GF-D8 (cell line): ENCODE measurements around the gene NPEPL1.
"Not testable (repeated sequence)": the region's sequence is repeated elsewhere in the genome, so short reads cannot be mapped to it uniquely, and the experiment has no call there.

ENCODE experiments used
- DNase-seq: peaks from one replicate; lab custom pipeline; 2025; lab: John Stamatoyannopoulos, UW

The NPEPL1 gene

GRCh38 chr20:58757647-58758046, 65.0 kb downstream of the NPEPL1 start:
- DNase-seq, result not testable (repeated sequence)

DNA sequence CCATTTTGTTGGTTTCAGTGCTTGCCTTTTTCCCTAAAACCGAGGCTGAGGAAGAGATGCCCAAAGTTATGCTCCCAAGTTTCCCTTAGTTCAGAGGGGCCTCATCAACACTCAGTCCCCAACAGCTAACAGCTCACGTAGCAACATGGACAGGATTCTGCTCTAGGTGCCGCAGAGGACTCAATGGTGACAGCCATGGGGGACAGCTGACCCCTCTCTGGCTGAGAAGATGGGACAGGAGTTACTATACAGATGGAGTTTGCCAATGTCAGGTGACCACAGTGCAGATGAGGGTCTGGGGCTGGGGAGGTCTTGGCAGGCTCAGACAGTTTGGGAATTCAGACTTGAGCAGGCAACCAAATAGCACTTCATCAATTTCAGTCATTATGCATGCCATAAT, 67.3 kb downstream of the NPEPL1 start:
- DNase-seq, result no peak

DNA sequence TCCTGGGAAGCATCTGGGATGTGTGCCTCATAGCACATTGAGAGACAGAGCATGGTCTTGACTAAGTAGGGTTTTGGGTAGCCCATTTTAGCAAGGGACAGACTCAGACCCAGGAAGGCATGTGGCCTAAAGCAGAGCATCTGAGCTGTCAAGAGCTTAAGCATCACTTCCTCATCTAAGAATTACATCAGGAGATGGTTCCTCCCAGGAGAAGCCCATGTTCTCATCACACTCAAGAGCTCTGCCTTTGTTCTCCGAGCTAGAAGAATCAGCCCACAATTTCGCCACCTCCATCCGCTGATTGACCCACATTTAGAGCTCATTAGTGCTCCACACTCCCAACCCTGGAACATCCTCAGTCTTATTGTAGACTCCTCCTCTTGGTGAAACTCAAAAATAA, 68.3 kb downstream of the NPEPL1 start:
- no peak for DNase-seq

- DNase-seq, result no peak
Observed at GRCh38 chr20:58762120-58762519, 69.5 kb downstream of the NPEPL1 start.

GRCh38 chr20:58763076-58763475, 70.5 kb downstream of the NPEPL1 start:
- no peak for DNase-seq
